Endothelial cell of umbilical vein (primary cell): ENCODE results near the gene RNF144B.

Experiments
- CTCF ChIP-seq, 2 donors: IDR thresholded peaks; 1 replicate in 1 of 2; 2 replicates in 1 of 2; pipeline ENCODE4 v1.5.1; 2011; ENCODE audit warnings: low read length in 2 of 2, mild to moderate bottlenecking in 2 of 2, moderate library complexity in 2 of 2, control low read depth in 1 of 2, inconsistent platforms in 1 of 2, low read depth in 1 of 2; ENCODE audit not compliant: insufficient read depth in 1 of 2; ENCODE audit errors: extremely low read depth in 1 of 2
- EZH2 ChIP-seq: IDR thresholded peaks from 2 replicates; pipeline ENCODE4 v1.6.1; 2012; ENCODE audit warnings: borderline replicate concordance, low read depth, mild to moderate bottlenecking, moderate library complexity, low read length, inconsistent platforms; ENCODE audit not compliant: severe bottlenecking
- FOS ChIP-seq: IDR thresholded peaks from 2 replicates; pipeline ENCODE4 v1.6.1; 2011; ENCODE audit warnings: mild to moderate bottlenecking, low read length, moderate library complexity, borderline replicate concordance; ENCODE audit not compliant: insufficient read depth
- GATA2 ChIP-seq: IDR thresholded peaks from 2 replicates; pipeline ENCODE4 v1.7.0; 2011; ENCODE audit warnings: low read depth, mild to moderate bottlenecking, moderate library complexity, mixed read lengths, low read length; ENCODE audit not compliant: insufficient read length, insufficient read depth
- JUN ChIP-seq: IDR thresholded peaks from 2 replicates; pipeline ENCODE4 v1.6.1; 2011; ENCODE audit warnings: borderline replicate concordance, low read depth; ENCODE audit not compliant: insufficient read length, insufficient read depth
- MAX ChIP-seq: IDR thresholded peaks from 2 replicates; pipeline ENCODE4 v1.6.1; 2011; ENCODE audit not compliant: insufficient read depth, insufficient read length
- MYC ChIP-seq: IDR thresholded peaks from one replicate; pipeline ENCODE4 v1.6.1; 2011; ENCODE audit warnings: mild to moderate bottlenecking, low read depth, low read length
- POLR2A ChIP-seq: IDR thresholded peaks from 2 replicates; pipeline ENCODE4 v1.6.1; 2012; ENCODE audit warnings: low read depth, mild to moderate bottlenecking, control low read depth, low read length
- POLR2AphosphoS5 ChIP-seq: IDR thresholded peaks from 2 replicates; pipeline ENCODE4 v1.6.1; 2012; ENCODE audit warnings: low read depth, mild to moderate bottlenecking, control low read depth, low read length, moderate library complexity; ENCODE audit not compliant: insufficient read depth

GRCh38 chr6:18454446-18454845 lies 67.3 kb downstream of the RNF144B start:
- TF ChIP-seq POLR2AphosphoS5 (no peak), POLR2A (no peak), CTCF (IDR thresholded peaks at IDR 0.05; ENCODE audit: extremely low read depth in 1 of 2, insufficient read depth in 1 of 2, low read depth in 1 of 2, low read length in 2 of 2) (no peak), EZH2 (no peak), MAX (no peak), JUN (no peak), FOS (no peak), MYC (no peak), GATA2 (no peak)
